ENCODE results near the gene NECTIN2. TPM values are rescaled to one million over a fixed set of nuclear protein-coding genes. Genes with fewer than 3 reads are reported as not detected.
"Not testable (repeated sequence)": the region's sequence is repeated elsewhere in the genome, so short reads cannot be mapped to it uniquely, and the experiment has no call there.

NECTIN2 gene
- total and polyA plus RNA-seq, 4 donors: 76.9 to 117 (median 94.0) TPM

GRCh38 chr19:44856421-44857083, 10.5 kb downstream of the NECTIN2 start:
- H3K4me3 ChIP-seq: no peak overlapping the region
- no peak overlapping the region for H3K9ac ChIP-seq (ENCODE audit: insufficient read depth in 1 of 2, low read length in 2 of 2)
- 22 to 33% methylated on average over 10 of the region's 10 CpGs for WGBS, 2 donors
- peak in 1 of 3 donors; percentile 15 for DNase-seq
- H3K27ac ChIP-seq (ENCODE audit: low read depth in 1 of 2, low read length in 1 of 2): peak overlapping the region; percentile 3 to 10
- peak; percentile 49 for ATAC-seq (ENCODE audit: insufficient read depth, low FRiP score)
- peaks cover 0 to 11% (median 0%) of the 10 kb centered on the region in 5 donors for H3K4me1 ChIP-seq (ENCODE audit: control insufficient read depth in 5 of 5, insufficient read depth in 5 of 5, low read length in 5 of 5)
- TF ChIP-seq, protein P1, sequence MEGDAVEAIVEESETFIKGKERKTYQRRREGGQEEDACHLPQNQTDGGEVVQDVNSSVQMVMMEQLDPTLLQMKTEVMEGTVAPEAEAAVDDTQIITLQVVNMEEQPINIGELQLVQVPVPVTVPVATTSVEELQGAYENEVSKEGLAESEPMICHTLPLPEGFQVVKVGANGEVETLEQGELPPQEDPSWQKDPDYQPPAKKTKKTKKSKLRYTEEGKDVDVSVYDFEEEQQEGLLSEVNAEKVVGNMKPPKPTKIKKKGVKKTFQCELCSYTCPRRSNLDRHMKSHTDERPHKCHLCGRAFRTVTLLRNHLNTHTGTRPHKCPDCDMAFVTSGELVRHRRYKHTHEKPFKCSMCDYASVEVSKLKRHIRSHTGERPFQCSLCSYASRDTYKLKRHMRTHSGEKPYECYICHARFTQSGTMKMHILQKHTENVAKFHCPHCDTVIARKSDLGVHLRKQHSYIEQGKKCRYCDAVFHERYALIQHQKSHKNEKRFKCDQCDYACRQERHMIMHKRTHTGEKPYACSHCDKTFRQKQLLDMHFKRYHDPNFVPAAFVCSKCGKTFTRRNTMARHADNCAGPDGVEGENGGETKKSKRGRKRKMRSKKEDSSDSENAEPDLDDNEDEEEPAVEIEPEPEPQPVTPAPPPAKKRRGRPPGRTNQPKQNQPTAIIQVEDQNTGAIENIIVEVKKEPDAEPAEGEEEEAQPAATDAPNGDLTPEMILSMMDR (IDR thresholded peaks at IDR 0.05; ENCODE audit: control extremely low read depth, extremely low read depth): no peak
- H3K36me3 ChIP-seq (ENCODE audit: control insufficient read depth in 4 of 4, insufficient read depth in 4 of 4, low read length in 4 of 4): peaks cover 0 to 7% (median 6%) of the 10 kb centered on the region in 4 donors
- no peaks in the 10 kb centered on the region for H3K9me3 ChIP-seq (ENCODE audit: control insufficient read depth in 4 of 4, insufficient read depth in 3 of 4, low read length in 3 of 4)
- no peaks in the 10 kb centered on the region for H3K27me3 ChIP-seq (ENCODE audit: control insufficient read depth in 3 of 3, insufficient read depth in 3 of 3, low read length in 2 of 3)

DNA sequence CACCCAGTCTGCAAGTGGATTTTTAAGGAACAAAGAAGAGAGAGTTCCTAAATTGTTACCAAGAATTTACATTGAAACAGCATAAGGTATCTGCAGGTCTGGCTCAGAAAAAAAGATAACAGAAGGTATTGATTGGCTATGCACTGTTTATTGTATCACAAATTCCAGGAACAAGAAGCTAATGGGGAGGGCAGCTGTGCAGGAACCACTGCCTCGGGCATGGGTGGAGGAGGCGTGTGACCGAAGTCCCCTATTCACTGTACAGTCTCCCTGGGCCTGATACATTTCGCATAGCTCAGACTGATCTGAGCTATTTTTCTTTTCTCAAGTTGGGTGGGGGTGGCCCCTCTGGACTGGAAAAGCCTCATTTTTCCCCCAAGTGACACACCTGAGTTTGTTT, 11.7 kb downstream of the NECTIN2 start:
- peaks cover 0 to 11% (median 0%) of the 10 kb centered on the region in 5 donors for H3K4me1 ChIP-seq (ENCODE audit: control insufficient read depth in 5 of 5, insufficient read depth in 5 of 5, low read length in 5 of 5)
- DNase-seq: no peak
- no peak overlapping the region for H3K9ac ChIP-seq (ENCODE audit: insufficient read depth in 1 of 2, low read length in 2 of 2)
- no peaks in the 10 kb centered on the region for H3K9me3 ChIP-seq (ENCODE audit: control insufficient read depth in 4 of 4, insufficient read depth in 3 of 4, low read length in 3 of 4)
- H3K27me3 ChIP-seq (ENCODE audit: control insufficient read depth in 3 of 3, insufficient read depth in 3 of 3, low read length in 2 of 3): no peaks in the 10 kb centered on the region
- ATAC-seq (ENCODE audit: insufficient read depth, low FRiP score): no peak
- WGBS, 2 donors: 52 to 73% methylated on average over 4 of the region's 4 CpGs
- H3K27ac ChIP-seq (ENCODE audit: low read depth in 1 of 2, low read length in 1 of 2): no peak overlapping the region
- H3K36me3 ChIP-seq (ENCODE audit: control insufficient read depth in 4 of 4, insufficient read depth in 4 of 4, low read length in 4 of 4): peaks cover 0 to 8% (median 5%) of the 10 kb centered on the region in 4 donors
- no peak overlapping the region for H3K4me3 ChIP-seq
- TF ChIP-seq, protein P1 (IDR thresholded peaks at IDR 0.05; ENCODE audit: control extremely low read depth, extremely low read depth): no peak

GRCh38 chr19:44861576-44861975, 15.5 kb downstream of the NECTIN2 start:
- 84 to 93% methylated on average over 3 of the region's 3 CpGs for WGBS, 2 donors
- H3K9me3 ChIP-seq (ENCODE audit: control insufficient read depth in 4 of 4, insufficient read depth in 3 of 4, low read length in 3 of 4); H3K27me3 ChIP-seq (ENCODE audit: control insufficient read depth in 3 of 3, insufficient read depth in 3 of 3, low read length in 2 of 3); ATAC-seq (ENCODE audit: insufficient read depth, low FRiP score); H3K27ac ChIP-seq (ENCODE audit: low read depth in 1 of 2, low read length in 1 of 2); H3K4me1 ChIP-seq (ENCODE audit: control insufficient read depth in 5 of 5, insufficient read depth in 5 of 5, low read length in 5 of 5); H3K4me3 ChIP-seq; DNase-seq; H3K9ac ChIP-seq (ENCODE audit: insufficient read depth in 1 of 2, low read length in 2 of 2): not testable (repeated sequence)
- peaks cover 0 to 15% (median 11%) of the 10 kb centered on the region in 4 donors for H3K36me3 ChIP-seq (ENCODE audit: control insufficient read depth in 4 of 4, insufficient read depth in 4 of 4, low read length in 4 of 4)

DNA sequence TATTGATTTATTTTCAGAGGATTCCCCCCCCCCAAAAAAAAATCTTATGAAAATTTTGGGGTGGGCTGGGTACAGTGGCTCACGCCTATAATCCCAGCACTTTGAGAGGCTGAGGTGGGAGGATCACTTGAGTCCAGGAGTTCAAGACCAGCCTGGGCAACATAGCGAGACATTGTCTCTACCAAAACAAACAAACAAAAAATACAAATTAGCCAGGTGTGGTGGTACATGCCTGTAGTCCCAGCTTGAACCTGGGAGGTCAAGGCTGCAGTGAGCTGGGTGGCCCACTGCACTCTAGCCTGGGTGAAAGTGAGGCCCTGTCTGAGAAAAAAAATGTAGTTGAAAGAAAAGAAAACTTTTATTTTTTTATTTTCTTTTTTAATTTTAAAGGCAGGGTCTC, 17.9 kb downstream of the NECTIN2 start:
- Histone ChIP-seq H3K27ac (ENCODE audit: low read depth in 1 of 2, low read length in 1 of 2) (no peak overlapping the region), H3K9ac (ENCODE audit: insufficient read depth in 1 of 2, low read length in 2 of 2) (no peak overlapping the region), H3K4me3 (no peak overlapping the region), H3K27me3 (ENCODE audit: control insufficient read depth in 3 of 3, insufficient read depth in 3 of 3, low read length in 2 of 3) (no peaks in the 10 kb centered on the region), H3K9me3 (ENCODE audit: control insufficient read depth in 4 of 4, insufficient read depth in 3 of 4, low read length in 3 of 4) (no peaks in the 10 kb centered on the region), H3K36me3 (ENCODE audit: control insufficient read depth in 4 of 4, insufficient read depth in 4 of 4, low read length in 4 of 4) (peaks cover 0 to 18% (median 14%) of the 10 kb centered on the region in 4 donors), H3K4me1 (ENCODE audit: control insufficient read depth in 5 of 5, insufficient read depth in 5 of 5, low read length in 5 of 5) (peaks cover 0 to under 1% (median 0%) of the 10 kb centered on the region in 5 donors)
- TF ChIP-seq, protein P1 (IDR thresholded peaks at IDR 0.05; ENCODE audit: control extremely low read depth, extremely low read depth): no peak
- ATAC-seq (ENCODE audit: insufficient read depth, low FRiP score) (no peak), DNase-seq (no peak)
- 89 to 92% methylated on average over 2 of the region's 2 CpGs for WGBS, 2 donors
